GM19240 (cell line): ENCODE measurements around the gene FGR.
"Not testable (repeated sequence)": the region's sequence is repeated elsewhere in the genome, so short reads cannot be mapped to it uniquely, and the experiment has no call there.

Experiments used
- DNase-seq: peaks from one replicate; pipeline ENCODE4 v3.0.0; 2011; ENCODE audit warnings: low spot score; ENCODE audit not compliant: insufficient read length

Gene FGR

GRCh38 chr1:27634985-27635367 lies at the start of gene FGR:
FGR (minus strand) TSS chr1:27635185; CDS start chr1:27623916, 11,269 bp downstream.
- DNase-seq: no peak

GRCh38 chr1:27684176-27684575 lies 49.2 kb upstream of the FGR start:
- DNase-seq: no peak

- DNase-seq: no peak
These were observed 47.5 kb upstream of the FGR start for GRCh38 chr1:27682351-27682944.

GRCh38 chr1:27681580-27681979 lies 46.6 kb upstream of the FGR start:
- DNase-seq: not testable (repeated sequence)

- not testable (repeated sequence) for DNase-seq
These were observed 45.3 kb upstream of the FGR start for GRCh38 chr1:27680225-27680791.

GRCh38 chr1:27678747-27679146 lies 43.8 kb upstream of the FGR start:
- DNase-seq: no peak

GRCh38 chr1:27676410-27676809 lies 41.4 kb upstream of the FGR start:
- DNase-seq: no peak

- no peak for DNase-seq
These were observed 37.7 kb upstream of the FGR start for GRCh38 chr1:27672750-27673112.

GRCh38 chr1:27671964-27672749 lies 37.2 kb upstream of the FGR start, which contains the start of gene IFI6:
IFI6 (minus strand) TSS chr1:27672192; CDS start chr1:27669314, 2,878 bp downstream.
- peak; percentile 93 for DNase-seq

- DNase-seq: no peak
These were observed 34.9 kb upstream of the FGR start for GRCh38 chr1:27669876-27670275.

- peak; percentile 57 for DNase-seq
These were observed 34.1 kb upstream of the FGR start for GRCh38 chr1:27668808-27669723.

GRCh38 chr1:27668121-27668807 lies 33.3 kb upstream of the FGR start:
- DNase-seq: no peak

GRCh38 chr1:27666791-27667254 lies 31.8 kb upstream of the FGR start:
- no peak for DNase-seq

- DNase-seq: no peak
These were observed 31.3 kb upstream of the FGR start for GRCh38 chr1:27666294-27666693.

- DNase-seq: no peak
These were observed 30.1 kb upstream of the FGR start for GRCh38 chr1:27665016-27665651.

GRCh38 chr1:27664291-27664690 lies 29.3 kb upstream of the FGR start:
- DNase-seq: no peak

GRCh38 chr1:27662707-27663393 lies 27.9 kb upstream of the FGR start:
- peak; percentile 79 for DNase-seq

GRCh38 chr1:27662261-27662660 lies 27.3 kb upstream of the FGR start:
- no peak for DNase-seq

- DNase-seq: no peak
These were observed 26.6 kb upstream of the FGR start for GRCh38 chr1:27661412-27662075.
